H1 (cell line): ENCODE data around the gene SEMA4F.

ENCODE experiments used
- EP300 ChIP-seq, 2 experiments: IDR thresholded peaks; 1 replicate in 1 of 2; 2 replicates in 1 of 2; pipeline ENCODE4 v1.6.1; 2011 to 2012; ENCODE audit warnings: low read depth in 2 of 2, low read length in 2 of 2, mild to moderate bottlenecking in 2 of 2, borderline replicate concordance in 1 of 2, inconsistent platforms in 1 of 2, moderate library complexity in 1 of 2
- EZH2 ChIP-seq: fragments of 200-600 bp; sonication (generic); IDR thresholded peaks from 2 replicates; pipeline ENCODE4 v1.7.1; 2012; ENCODE audit warnings: low read depth, mild to moderate bottlenecking, moderate library complexity, low read length, inconsistent platforms; ENCODE audit not compliant: severe bottlenecking
- GABPA ChIP-seq: IDR thresholded peaks from 2 replicates; pipeline ENCODE4 v1.6.1; 2011; ENCODE audit warnings: mild to moderate bottlenecking, low read length, moderate library complexity, borderline replicate concordance; ENCODE audit not compliant: insufficient read depth
- POLR2A ChIP-seq, 2 experiments: IDR thresholded peaks; 1 replicate in 1 of 2; 2 replicates in 1 of 2; pipeline ENCODE4 v1.6.1; 2011; ENCODE audit warnings: low read depth in 2 of 2, low read length in 2 of 2, mild to moderate bottlenecking in 2 of 2; ENCODE audit errors: control extremely low read depth in 1 of 2
- TF ChIP-seq, protein P1 (sequence below), 3 experiments: IDR thresholded peaks; 1 replicate in 2 of 3; 2 replicates in 1 of 3; pipeline versions ENCODE4 v1.5.1 to v1.6.1; 2011; ENCODE audit warnings: low read length in 3 of 3, mild to moderate bottlenecking in 3 of 3, inconsistent platforms in 2 of 3, low read depth in 1 of 3, moderate library complexity in 1 of 3; ENCODE audit not compliant: insufficient read depth in 1 of 3; ENCODE audit errors: control extremely low read depth in 1 of 3

- no peak for TF ChIP-seq EZH2
- no peak for TF ChIP-seq POLR2A (IDR thresholded peaks at IDR 0.05; ENCODE audit: control extremely low read depth in 1 of 2, low read depth in 2 of 2, low read length in 2 of 2)
- TF ChIP-seq, protein P1, sequence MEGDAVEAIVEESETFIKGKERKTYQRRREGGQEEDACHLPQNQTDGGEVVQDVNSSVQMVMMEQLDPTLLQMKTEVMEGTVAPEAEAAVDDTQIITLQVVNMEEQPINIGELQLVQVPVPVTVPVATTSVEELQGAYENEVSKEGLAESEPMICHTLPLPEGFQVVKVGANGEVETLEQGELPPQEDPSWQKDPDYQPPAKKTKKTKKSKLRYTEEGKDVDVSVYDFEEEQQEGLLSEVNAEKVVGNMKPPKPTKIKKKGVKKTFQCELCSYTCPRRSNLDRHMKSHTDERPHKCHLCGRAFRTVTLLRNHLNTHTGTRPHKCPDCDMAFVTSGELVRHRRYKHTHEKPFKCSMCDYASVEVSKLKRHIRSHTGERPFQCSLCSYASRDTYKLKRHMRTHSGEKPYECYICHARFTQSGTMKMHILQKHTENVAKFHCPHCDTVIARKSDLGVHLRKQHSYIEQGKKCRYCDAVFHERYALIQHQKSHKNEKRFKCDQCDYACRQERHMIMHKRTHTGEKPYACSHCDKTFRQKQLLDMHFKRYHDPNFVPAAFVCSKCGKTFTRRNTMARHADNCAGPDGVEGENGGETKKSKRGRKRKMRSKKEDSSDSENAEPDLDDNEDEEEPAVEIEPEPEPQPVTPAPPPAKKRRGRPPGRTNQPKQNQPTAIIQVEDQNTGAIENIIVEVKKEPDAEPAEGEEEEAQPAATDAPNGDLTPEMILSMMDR (IDR thresholded peaks at IDR 0.05; ENCODE audit: control extremely low read depth in 1 of 3, insufficient read depth in 1 of 3, low read depth in 1 of 3, low read length in 3 of 3): no peak
- no peak for TF ChIP-seq GABPA
- TF ChIP-seq EP300 (IDR thresholded peaks at IDR 0.05; ENCODE audit: borderline replicate concordance in 1 of 2, low read depth in 2 of 2, low read length in 2 of 2): no peak
Measured at GRCh38 chr2:74659462-74659861, 5.4 kb downstream of the SEMA4F start.
